Dermis microvascular lymphatic vessel endothelial cell (primary cell): Measurements from ENCODE around the gene TRIM46. TPM values are rescaled to one million over a fixed set of nuclear protein-coding genes. Genes with fewer than 3 reads are reported as not detected.
"Not testable (repeated sequence)": the region's sequence is repeated elsewhere in the genome, so short reads cannot be mapped to it uniquely, and the experiment has no call there.

ENCODE experiments used
- DNase-seq, 2 donors: peaks; one replicate each; pipeline versions ENCODE4 v3.0.0 to v3.0.0-alpha.2; 2010; ENCODE audit warnings: low read depth in 2 of 2
- total RNA-seq: library from RNA; depleted of rRNA; stranded (reverse); fragments of >200 nt; gene quantifications from 2 replicates; pipeline ENCODE4 v1.2.1, GENCODE V29; 2014

Gene TRIM46
- total RNA-seq, 1 donor from 2014 or later, result 1.9 TPM

DNA sequence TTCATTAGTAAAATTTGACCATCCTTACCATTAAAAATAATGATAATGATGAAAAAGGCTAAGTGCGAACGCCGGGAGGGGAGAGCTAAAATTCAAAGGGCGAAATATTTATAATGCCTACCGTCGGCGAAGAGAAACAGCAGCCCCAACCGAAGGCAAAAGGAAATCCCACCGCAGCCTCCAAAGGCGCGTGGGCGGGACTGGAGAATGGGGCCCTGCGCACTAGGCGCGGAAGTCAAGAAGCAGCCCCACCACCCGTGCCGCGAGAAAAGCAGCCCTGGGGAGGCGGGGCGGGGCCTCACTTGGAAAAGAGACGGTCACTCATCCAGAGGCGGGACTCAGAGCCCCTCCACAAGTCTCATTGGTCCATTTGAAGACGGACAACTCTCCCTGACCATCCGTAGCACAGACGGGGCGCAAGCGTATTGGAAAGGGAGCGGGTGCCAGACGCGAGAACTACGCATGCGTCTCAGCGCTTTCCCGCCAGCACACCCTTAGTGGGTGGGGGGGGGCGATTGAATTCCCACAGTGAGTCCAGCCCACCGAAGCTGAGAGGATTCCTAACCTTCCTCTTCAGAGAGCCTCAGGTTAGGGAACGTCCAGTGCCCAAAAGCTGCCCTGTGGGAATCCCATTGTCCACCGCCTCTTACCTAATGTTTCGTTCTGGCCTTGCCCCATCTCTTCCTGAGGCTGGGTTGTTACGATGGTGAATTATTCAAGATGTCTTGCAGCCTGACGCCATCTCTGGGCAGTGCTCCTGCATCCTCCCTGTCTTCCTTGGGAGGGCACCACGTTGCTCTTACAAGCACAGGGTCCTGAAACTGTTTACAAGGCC is 53.8 kb downstream of the TRIM46 start:
- peak; percentile 97 to 99 for DNase-seq

DNA sequence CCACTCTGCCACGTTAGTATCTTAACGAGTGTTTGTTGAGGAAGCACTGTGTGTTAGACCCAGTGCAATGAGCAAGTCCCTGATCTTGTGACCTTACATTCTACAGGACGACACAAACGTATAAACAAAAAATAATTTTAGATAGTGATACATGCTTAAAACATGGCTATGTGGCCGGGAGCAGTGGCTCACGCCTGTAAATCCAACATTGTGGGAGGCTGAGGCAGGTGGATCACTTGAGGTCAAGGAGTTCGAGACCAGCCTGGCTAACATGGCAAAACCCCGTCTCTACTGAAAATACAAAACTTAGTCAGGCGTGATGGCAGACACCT is 54.4 kb downstream of the TRIM46 start:
- DNase-seq, result no peak

DNA sequence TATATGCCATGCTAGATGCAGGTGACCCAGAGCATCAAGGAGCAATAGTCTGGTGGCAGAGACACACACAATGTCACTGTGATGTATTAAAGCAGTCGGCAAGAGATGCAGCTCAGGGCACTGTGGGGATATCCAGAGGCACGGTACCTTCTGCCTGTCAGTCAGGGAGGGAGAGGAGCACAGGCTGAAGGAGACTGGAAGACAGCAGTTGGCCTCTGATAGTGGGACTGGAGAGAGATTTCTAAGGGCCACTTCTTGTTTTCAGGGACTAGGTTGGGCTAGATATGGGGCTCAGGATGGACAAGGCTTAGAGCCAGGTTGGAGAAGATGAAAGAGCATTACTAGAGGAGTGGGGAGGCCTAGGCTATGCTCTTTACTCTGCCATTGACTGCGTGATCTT is 57.7 kb downstream of the TRIM46 start:
- DNase-seq, result not testable (repeated sequence)

DNA sequence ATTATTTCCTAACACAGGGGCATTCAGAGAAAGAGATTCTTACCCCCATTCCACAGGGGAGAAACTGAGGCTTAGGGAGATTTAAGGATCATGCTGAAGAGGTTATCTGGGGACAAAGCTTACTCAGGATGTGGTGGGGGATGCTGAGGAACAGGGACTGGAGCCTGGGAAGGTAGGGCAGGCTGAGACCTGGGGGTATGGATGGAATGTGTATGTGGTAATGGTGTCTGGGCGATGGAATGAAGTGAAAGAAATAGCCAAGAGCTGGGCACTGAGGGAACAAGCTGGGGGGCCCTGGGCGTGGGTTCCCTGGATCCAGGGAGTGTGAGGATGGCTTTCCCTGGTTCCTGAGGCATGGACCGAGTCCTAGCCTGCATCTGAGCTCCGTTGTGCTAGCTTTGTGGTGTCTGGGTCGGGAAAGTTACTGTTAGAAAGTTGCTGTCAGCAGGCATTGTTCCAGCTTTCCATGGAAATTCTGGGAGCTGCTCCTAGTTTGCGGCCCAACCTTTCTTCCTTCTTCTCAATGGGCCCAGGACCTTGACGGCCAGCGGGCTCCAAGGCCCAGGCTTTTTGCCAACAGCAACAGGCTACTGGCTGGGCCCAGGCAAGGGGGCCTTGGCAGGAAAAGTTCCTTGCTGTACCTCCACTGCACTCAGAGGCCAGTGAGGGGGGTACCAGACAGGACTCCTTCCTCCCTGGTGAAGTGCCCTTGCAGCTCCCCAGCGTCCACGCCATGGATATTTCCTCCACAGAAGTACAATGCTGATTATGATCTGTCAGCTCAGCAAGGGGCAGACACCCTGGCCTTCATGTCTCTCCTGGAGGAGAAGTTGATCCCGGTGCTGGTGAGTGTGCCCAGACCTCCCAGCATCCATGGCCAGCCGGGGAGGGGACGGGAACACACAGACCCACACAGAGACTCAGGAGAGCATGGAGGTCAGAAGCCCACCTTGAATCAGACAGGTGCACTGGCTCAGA is 58.6 kb downstream of the TRIM46 start:
- DNase-seq, result peak in 1 of 2 donors; percentile 74

DNA sequence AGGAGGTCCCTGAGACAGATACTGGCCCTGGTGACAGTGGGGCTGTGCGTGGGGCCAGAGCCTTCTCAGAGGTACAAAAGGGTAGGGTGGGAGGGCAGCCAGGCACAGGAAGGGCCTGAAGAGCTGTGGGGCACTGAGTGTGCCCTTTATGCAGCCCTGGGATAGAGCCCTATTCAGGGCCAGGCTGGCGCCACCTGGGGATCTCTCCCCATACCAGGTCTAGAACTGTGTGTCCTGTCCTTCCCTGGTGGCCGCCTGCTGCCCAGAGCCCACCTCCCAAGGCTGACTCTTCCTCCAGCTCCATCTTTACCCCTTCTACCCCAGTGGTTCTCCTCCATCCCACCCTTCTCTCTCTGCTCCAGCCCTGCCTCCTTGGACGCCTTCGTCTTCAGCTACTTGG is 59.9 kb downstream of the TRIM46 start:
- DNase-seq, result not testable (repeated sequence)

Other genes with a start within 250 kb of the TRIM46 start
- gene PMVK, start 237.1 kb upstream of the TRIM46 start, total RNA-seq, result 8.6 and 12.0 TPM in 2 replicates
- 83.6 and 101 TPM in 2 replicates for gene PBXIP1, start 217.8 kb upstream of the TRIM46 start, total RNA-seq
- gene PYGO2, start 212.1 kb upstream of the TRIM46 start, total RNA-seq, result 6.6 and 12.6 TPM in 2 replicates
- gene SHC1, start 203.1 kb upstream of the TRIM46 start, total RNA-seq, result 217 and 297 TPM in 2 replicates
- 63.2 and 73.7 TPM in 2 replicates for gene CKS1B, start 199.2 kb upstream of the TRIM46 start, total RNA-seq
- 17.1 and 21.5 TPM in 2 replicates for gene FLAD1, start 190.5 kb upstream of the TRIM46 start, total RNA-seq
- 0.13 and 0.38 TPM in 2 replicates for gene LENEP, start 180.3 kb upstream of the TRIM46 start, total RNA-seq
- gene ZBTB7B, start 171.0 kb upstream of the TRIM46 start, total RNA-seq, result 6.3 and 10.6 TPM in 2 replicates
- gene DCST2, start 140.1 kb upstream of the TRIM46 start, total RNA-seq, result under 0.01 and 0.13 TPM in 2 replicates
- not detected in 2 replicates for gene DCST1, start 140.0 kb upstream of the TRIM46 start, total RNA-seq
- 176 and 178 TPM in 2 replicates for gene ADAM15, start 122.5 kb upstream of the TRIM46 start, total RNA-seq
- gene EFNA4, start 110.1 kb upstream of the TRIM46 start, total RNA-seq, result 12.2 and 17.4 TPM in 2 replicates
- 1.3 and 1.6 TPM in 2 replicates for gene EFNA3, start 95.0 kb upstream of the TRIM46 start, total RNA-seq
- 132 and 215 TPM in 2 replicates for gene EFNA1, start 46.0 kb upstream of the TRIM46 start, total RNA-seq
- gene SLC50A1, start 38.0 kb upstream of the TRIM46 start, total RNA-seq, result 48.5 and 48.7 TPM in 2 replicates
- 24.7 and 40.4 TPM in 2 replicates for gene DPM3, start 33.3 kb upstream of the TRIM46 start, total RNA-seq
- 126 and 157 TPM in 2 replicates for gene KRTCAP2, start 545 bp upstream of the TRIM46 start, total RNA-seq
- gene THBS3, start 34.0 kb downstream of the TRIM46 start, total RNA-seq, result 11.0 and 19.5 TPM in 2 replicates
- gene MTX1, start 34.8 kb downstream of the TRIM46 start, total RNA-seq, result 32.7 and 36.1 TPM in 2 replicates
- gene ENTREP3, start 81.6 kb downstream of the TRIM46 start, total RNA-seq, result 3.0 and 4.2 TPM in 2 replicates
- 24.8 and 46.4 TPM in 2 replicates for gene SCAMP3, start 88.5 kb downstream of the TRIM46 start, total RNA-seq
- 13.6 and 23.4 TPM in 2 replicates for gene CLK2, start 99.7 kb downstream of the TRIM46 start, total RNA-seq
- gene HCN3, start 103.6 kb downstream of the TRIM46 start, total RNA-seq, result 0.38 and 0.51 TPM in 2 replicates
- under 0.01 TPM in 1 of 2 replicates, not detected in the other for gene PKLR, start 127.6 kb downstream of the TRIM46 start, total RNA-seq
- gene FDPS, start 135.0 kb downstream of the TRIM46 start, total RNA-seq, result 401 and 490 TPM in 2 replicates
- 10.1 and 10.9 TPM in 2 replicates for gene RUSC1, start 147.0 kb downstream of the TRIM46 start, total RNA-seq